Posterior cingulate gyrus (tissue), 11 donors: Measurements from ENCODE around the gene SYT17.

Experiments used
- DNase-seq, 10 donors: peaks; one replicate each; pipeline versions ENCODE4 v3.0.0 to v3.0.0-alpha.2; 2020 to 2021; ENCODE audit warnings: mixed read lengths in 3 of 10
- intact Hi-C: fragments of 100-400 bp; cut with DNase I; formaldehyde crosslinking; loops from one replicate; pipeline ENCODE4 v1.15.1; 2023

Gene SYT17

GRCh38 chr16:19289811-19290485, 121.9 kb downstream of the SYT17 start:
- intact Hi-C loops: no loop called here

GRCh38 chr16:19290860-19291259, 122.8 kb downstream of the SYT17 start:
- DNase-seq: no peak
- intact Hi-C loops: no loop called here

More at GRCh38 chr16:19289811-19290485, 121.9 kb downstream of the SYT17 start:
- DNase-seq: peak in 6 of 10 donors; percentile 11 to 89 (median 49)

- intact Hi-C loops: no loop called here
- peak; percentile 19 to 92 (median 52) for DNase-seq
Measured at GRCh38 chr16:19291475-19291874, 123.4 kb downstream of the SYT17 start.

GRCh38 chr16:19292186-19292585, 124.1 kb downstream of the SYT17 start:
- DNase-seq: no peak
- intact Hi-C loops: no loop called here

- intact Hi-C loops: no loop called here
- DNase-seq: peak in 6 of 10 donors; percentile 14 to 83 (median 31)
Measured at GRCh38 chr16:19294156-19294649, 126.2 kb downstream of the SYT17 start.

- intact Hi-C loops: no loop called here
- DNase-seq: no peak
Measured at GRCh38 chr16:19295393-19295792, 127.4 kb downstream of the SYT17 start.

GRCh38 chr16:19297454-19297853, 129.4 kb downstream of the SYT17 start:
- no peak for DNase-seq
- intact Hi-C loops: no loop called here

- DNase-seq: no peak
- intact Hi-C loops: no loop called here
Measured at GRCh38 chr16:19299565-19299964, 131.5 kb downstream of the SYT17 start.

- intact Hi-C loops: no loop called here
- no peak for DNase-seq
Measured at GRCh38 chr16:19301931-19302330, 133.9 kb downstream of the SYT17 start.

- intact Hi-C loops: no loop called here
- DNase-seq: no peak
Measured at GRCh38 chr16:19304750-19305149, 136.7 kb downstream of the SYT17 start.

GRCh38 chr16:19305443-19305842, 137.4 kb downstream of the SYT17 start:
- no peak for DNase-seq
- intact Hi-C loops: no loop called here

GRCh38 chr16:19307587-19308241, 139.7 kb downstream of the SYT17 start:
- intact Hi-C loops: no loop called here
- no peak for DNase-seq

GRCh38 chr16:19308392-19308791, 140.4 kb downstream of the SYT17 start:
- intact Hi-C loops: no loop called here
- no peak for DNase-seq

- no peak for DNase-seq
- intact Hi-C loops: no loop called here
Measured at GRCh38 chr16:19309178-19309577, 141.1 kb downstream of the SYT17 start.

- intact Hi-C loops: no loop called here
- DNase-seq: no peak
Measured at GRCh38 chr16:19314718-19315425, 146.8 kb downstream of the SYT17 start.

GRCh38 chr16:19315889-19316433, 147.9 kb downstream of the SYT17 start:
- intact Hi-C loops: no loop called here

GRCh38 chr16:19316846-19317245, 148.8 kb downstream of the SYT17 start:
- intact Hi-C loops: no loop called here
- no peak for DNase-seq

More at GRCh38 chr16:19315889-19316433, 147.9 kb downstream of the SYT17 start:
- no peak for DNase-seq
